ENCODE measurements around the gene ACTL6B. TPM values are rescaled to one million over a fixed set of nuclear protein-coding genes. Genes with fewer than 3 reads are reported as not detected.
A peak's percentile ranks its signal among the peaks of the same experiment; 100 is the strongest.

ACTL6B gene
- total RNA-seq, 2 donors from 2014 or later, result 2.4 TPM; not detected in 1

DNA sequence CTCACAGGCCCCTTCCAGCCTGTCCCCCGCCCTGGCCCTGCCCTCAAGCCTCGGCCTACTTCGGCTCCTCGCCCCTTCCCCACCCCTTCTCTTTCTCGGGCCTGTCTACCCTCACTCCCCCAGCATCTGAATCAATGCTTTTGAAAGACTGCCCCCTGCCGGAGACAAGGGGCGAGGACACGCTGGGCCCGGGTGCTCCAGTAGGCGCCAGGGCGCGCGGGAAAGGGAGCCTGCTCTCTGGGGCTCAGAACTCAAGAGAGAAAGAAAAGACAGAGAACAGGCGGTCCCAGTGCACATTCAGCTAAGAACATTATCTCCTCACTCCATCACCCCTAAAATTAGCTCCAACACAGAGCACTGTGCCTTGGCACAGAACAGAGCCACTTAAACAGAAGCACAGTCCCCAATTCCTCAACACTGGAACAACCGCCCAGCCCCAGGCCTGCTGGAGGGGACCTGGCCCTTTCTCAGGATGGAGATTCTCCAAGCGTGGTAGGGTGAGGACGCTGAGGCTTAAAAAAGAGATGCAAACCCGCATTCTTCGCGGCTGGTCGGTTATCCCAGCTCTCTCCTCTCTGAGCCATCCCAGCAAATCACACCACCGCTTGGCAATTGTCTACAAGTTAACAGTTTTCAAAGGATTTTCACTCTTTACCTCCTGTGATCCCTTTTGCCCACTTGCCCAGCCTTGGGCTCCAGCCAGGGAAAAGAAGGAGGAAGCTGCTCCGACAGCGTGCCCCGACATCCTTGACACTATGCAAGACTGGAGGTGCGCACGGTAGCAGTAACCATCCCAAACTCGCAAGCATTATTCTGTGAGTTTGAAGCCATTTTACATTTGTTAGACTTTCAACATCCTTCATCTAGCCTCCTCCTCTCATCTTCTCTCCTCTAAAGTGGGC is 35.7 kb upstream of the ACTL6B start:
- TF ChIP-seq CTCF (IDR thresholded peaks at IDR 0.05) (peak; percentile 86 to 93 (median 92)), POLR2AphosphoS5 (IDR thresholded peaks at IDR 0.05) (peak; percentile 71), POLR2A (IDR thresholded peaks at IDR 0.05) (no peak)
- Histone ChIP-seq H3K36me3 (peaks cover 6 to 17% of the 10 kb centered on the region in 2 donors), H3K27ac (peak overlapping the region in 1 of 2 donors; percentile 88), H3K9me3 (no peaks in the 10 kb centered on the region), H3K4me1 (replicated peaks) (peaks cover 13% of the 10 kb centered on the region), H3K4me3 (peak overlapping the region in 1 of 2 donors; percentile 96), H3K27me3 (replicated peaks; ENCODE audit: insufficient read depth) (no peaks in the 10 kb centered on the region)
- intact Hi-C loops (cut with DNase I), result loop anchor here (2.0 to 5.0 kb wide), 4 partner anchors 80 to 225 kb away; partner anchors contain the start of genes FBXO24, LRCH4 and MOSPD3
- DNase-seq (ENCODE audit: low spot score), result peak; percentile 76
- 18% methylated on average over 28 of the region's 28 CpGs for WGBS

DNA sequence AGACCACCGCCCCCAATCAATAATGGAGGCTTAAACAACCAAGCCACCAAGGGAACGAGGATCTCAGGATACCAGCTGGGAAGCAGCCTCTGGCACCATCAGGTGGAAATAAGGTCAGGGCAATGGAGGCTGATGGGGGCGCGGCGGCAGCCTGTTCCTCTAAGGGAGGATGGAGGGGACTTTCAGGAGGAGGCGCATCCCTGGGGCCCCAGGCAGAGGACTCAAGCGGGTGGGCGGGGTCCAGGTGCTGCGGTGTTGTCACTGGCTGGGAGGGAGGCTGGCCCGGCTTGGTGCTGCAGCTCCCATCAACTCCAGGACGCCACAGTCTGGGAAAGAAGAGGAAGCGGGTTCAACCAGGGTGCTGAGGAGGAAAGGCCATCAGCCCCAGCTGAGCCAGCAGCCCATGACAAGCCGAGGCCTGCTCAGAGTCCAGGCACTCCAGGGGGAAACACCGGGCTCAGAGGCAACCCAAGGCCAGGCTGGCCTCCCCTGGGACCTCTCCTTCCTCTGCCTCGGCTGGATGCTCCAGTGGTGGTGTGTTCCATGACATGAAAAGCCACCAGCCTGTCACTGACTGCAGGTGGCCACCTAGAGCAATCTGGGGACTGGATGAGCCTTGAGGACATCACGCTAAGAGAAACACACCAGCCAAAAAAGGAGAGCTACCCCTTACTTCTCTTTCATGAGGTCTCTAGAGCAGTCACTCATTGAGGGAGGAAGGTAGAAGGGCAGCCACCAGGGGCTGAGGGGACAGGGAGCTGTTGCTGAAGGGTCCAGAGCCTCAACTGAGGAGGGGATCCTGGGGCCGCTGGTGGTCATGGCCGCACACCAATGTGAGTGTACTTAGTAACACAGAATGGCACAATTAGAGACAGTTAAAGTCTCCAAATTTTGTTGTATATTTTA is 33.2 kb upstream of the ACTL6B start:
- intact Hi-C loops (cut with DNase I), result loop anchor here (2.0 to 5.0 kb wide), 4 partner anchors 77 to 222 kb away; partner anchors contain the start of genes FBXO24, LRCH4 and MOSPD3
- Histone ChIP-seq H3K36me3 (peaks cover 15 to 40% of the 10 kb centered on the region in 2 donors), H3K4me1 (replicated peaks) (peaks cover 13% of the 10 kb centered on the region), H3K27me3 (replicated peaks; ENCODE audit: insufficient read depth) (no peaks in the 10 kb centered on the region), H3K27ac (no peak overlapping the region), H3K4me3 (no peak overlapping the region), H3K9me3 (no peaks in the 10 kb centered on the region)
- DNase-seq (ENCODE audit: low spot score), result no peak
- 75% methylated on average over 18 of the region's 18 CpGs for WGBS
- no peak for TF ChIP-seq CTCF (IDR thresholded peaks at IDR 0.05)
- no peak for TF ChIP-seq POLR2A (IDR thresholded peaks at IDR 0.05)
- TF ChIP-seq POLR2AphosphoS5 (IDR thresholded peaks at IDR 0.05), result no peak

DNA sequence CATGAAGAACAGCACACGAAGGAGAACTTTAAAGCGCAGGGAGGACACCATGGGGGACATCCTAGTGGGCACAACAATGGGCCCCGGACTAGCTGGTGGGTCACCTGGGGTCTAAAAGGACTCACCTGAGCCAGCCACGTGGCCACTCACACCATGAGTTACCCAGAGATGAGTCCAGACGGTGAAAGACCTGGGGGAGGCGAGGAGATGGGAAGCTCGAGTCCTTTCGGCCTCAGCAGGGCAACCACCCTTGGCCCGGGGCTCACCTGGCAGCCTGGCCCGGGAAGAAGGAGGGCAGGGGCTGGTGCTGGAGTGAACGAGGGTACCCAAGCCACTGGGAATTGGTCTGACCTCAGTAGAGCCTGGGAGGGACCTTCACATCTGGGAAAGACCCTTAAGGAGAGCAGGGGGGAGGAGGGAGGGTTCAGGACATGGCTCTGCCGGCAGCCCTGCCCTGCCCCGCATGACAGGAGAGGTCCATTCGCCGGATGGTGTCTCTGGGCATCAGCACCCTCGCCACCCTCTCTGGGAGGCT is 32.1 kb upstream of the ACTL6B start:
- H3K9me3 ChIP-seq, result no peaks in the 10 kb centered on the region
- peaks cover 21 to 51% of the 10 kb centered on the region in 2 donors for H3K36me3 ChIP-seq
- no peak for DNase-seq (ENCODE audit: low spot score)
- intact Hi-C loops (cut with DNase I), result no loop called here
- no peak for TF ChIP-seq CTCF (IDR thresholded peaks at IDR 0.05)
- no peak for TF ChIP-seq POLR2AphosphoS5 (IDR thresholded peaks at IDR 0.05)
- no peak for TF ChIP-seq POLR2A (IDR thresholded peaks at IDR 0.05)
- peaks cover 13% of the 10 kb centered on the region for H3K4me1 ChIP-seq (replicated peaks)
- 77% methylated on average over 16 of the region's 16 CpGs for WGBS
- no peak overlapping the region for H3K4me3 ChIP-seq
- H3K27ac ChIP-seq, result no peak overlapping the region
- no peaks in the 10 kb centered on the region for H3K27me3 ChIP-seq (replicated peaks; ENCODE audit: insufficient read depth)

DNA sequence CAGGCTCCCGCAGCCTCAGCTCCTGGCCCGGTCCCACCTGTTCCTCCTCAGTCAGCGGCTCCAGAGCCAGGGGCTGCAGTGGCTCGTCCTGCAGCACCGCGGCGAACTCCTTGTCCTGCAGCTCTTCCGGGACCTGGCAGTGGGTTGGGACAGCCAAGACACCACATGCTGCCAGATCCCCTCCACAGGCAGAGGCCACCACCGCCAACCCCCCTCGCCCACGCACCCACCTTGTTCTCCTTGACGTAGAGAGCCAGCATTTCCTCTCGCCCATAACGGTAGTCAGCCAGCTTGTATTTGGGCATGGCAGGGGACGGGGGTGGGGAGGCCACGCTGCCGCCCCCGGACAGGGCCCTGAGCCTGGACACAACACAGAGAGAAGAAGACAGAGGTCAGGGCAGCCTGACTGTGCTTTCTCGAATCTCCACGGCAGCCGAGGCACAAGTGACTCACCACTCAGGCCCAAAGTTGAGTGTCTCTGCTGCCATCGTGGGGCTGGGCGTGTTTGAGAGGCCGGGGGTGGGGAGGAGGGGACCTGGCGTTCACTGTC is 31.6 kb upstream of the ACTL6B start:
- Histone ChIP-seq H3K27ac (no peak overlapping the region), H3K4me1 (replicated peaks) (peaks cover 11% of the 10 kb centered on the region), H3K4me3 (no peak overlapping the region), H3K36me3 (peaks cover 23 to 57% of the 10 kb centered on the region in 2 donors), H3K27me3 (replicated peaks; ENCODE audit: insufficient read depth) (no peaks in the 10 kb centered on the region), H3K9me3 (no peaks in the 10 kb centered on the region)
- intact Hi-C loops (cut with DNase I), result no loop called here
- TF ChIP-seq POLR2AphosphoS5 (IDR thresholded peaks at IDR 0.05) (no peak), CTCF (IDR thresholded peaks at IDR 0.05) (no peak), POLR2A (IDR thresholded peaks at IDR 0.05) (no peak)
- no peak for DNase-seq (ENCODE audit: low spot score)
- WGBS, result 68% methylated on average over 22 of the region's 25 CpGs
